Stimulated activated CD4-positive, alpha-beta T cell treated with anti-CD3 and anti-CD28 coated beads, Interleukin-15, amount 100 ng/mL, for 48 hours (primary cell): Measurements from ENCODE around the gene HAPLN3.

Experiments
- DNase-seq, 2 donors: peaks; one replicate each; pipeline ENCODE4 v3.0.0-alpha.2; 2020; ENCODE audit warnings: low read depth in 2 of 2

The HAPLN3 gene

GRCh38 chr15:88864861-88865497, 30.4 kb downstream of the HAPLN3 start:
- DNase-seq = no peak

DNA sequence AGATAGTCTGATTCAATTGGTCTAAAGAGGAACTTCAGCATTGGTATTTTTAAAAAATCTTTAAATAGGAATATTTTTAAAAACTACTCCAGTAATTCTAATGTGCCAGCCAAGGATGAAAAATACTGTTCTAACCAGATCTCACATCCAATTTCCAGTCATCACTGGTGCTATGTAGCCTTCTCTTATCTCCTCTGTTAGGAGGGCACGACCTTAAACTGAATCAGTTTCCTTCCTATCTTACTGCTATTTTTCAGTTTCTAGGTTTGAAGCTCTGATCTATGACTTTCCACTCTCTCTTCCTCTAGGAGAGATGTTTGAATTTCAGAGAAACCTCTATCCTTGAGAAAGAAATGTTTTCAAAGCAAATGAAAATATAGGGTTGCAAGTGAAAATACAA, 31.9 kb downstream of the HAPLN3 start:
- DNase-seq = no peak

DNA sequence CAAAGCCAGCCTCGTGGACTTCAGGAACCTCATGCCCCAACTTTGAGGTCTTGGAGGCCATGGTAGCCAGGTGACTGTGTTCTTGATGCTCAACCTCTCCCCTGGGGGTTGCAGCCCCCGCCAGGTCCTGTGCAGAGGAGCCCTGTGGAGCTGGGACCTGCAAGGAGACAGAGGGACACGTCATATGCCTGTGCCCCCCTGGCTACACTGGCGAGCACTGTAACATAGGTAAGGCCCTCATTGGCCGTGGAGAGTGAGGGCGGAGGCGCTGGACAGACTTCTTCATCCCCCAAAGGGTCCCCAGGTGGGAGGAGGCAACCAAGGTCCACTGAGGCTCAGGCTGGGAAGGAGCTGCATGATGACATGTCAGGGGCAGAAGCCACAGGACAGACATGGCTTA, 35.1 kb downstream of the HAPLN3 start:
- DNase-seq = no peak

- DNase-seq = no peak
Measured at GRCh38 chr15:88859550-88859949, 35.8 kb downstream of the HAPLN3 start.

DNA sequence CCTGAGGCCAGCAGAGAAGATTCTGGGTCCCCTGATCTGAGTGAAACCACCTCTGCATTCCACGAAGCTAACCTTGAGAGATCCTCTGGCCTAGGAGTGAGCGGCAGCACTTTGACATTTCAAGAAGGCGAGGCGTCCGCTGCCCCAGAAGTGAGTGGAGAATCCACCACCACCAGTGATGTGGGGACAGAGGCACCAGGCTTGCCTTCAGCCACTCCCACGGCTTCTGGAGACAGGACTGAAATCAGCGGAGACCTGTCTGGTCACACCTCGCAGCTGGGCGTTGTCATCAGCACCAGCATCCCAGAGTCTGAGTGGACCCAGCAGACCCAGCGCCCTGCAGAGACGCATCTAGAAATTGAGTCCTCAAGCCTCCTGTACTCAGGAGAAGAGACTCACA, 36.4 kb downstream of the HAPLN3 start:
- no peak for DNase-seq

DNA sequence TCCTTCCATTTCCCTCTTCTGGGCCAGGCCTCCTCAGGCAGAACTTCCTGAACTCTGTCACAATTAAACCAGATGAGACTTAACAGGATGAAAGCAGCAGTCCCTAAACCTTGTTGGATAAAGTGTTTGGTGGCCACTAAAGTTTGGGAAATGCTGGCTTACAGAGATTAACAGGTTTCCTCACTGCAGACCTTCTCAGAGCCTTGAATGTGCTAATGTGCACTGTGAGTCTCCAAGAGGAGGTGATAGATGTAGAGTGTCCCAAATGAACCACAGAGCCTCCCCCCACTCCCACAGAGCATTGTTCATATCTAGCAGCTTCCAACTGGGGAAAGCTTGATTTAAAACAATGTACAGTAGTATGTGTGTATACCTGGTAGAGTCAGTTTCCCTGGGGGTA, 42.9 kb downstream of the HAPLN3 start:
- DNase-seq = no peak

DNA sequence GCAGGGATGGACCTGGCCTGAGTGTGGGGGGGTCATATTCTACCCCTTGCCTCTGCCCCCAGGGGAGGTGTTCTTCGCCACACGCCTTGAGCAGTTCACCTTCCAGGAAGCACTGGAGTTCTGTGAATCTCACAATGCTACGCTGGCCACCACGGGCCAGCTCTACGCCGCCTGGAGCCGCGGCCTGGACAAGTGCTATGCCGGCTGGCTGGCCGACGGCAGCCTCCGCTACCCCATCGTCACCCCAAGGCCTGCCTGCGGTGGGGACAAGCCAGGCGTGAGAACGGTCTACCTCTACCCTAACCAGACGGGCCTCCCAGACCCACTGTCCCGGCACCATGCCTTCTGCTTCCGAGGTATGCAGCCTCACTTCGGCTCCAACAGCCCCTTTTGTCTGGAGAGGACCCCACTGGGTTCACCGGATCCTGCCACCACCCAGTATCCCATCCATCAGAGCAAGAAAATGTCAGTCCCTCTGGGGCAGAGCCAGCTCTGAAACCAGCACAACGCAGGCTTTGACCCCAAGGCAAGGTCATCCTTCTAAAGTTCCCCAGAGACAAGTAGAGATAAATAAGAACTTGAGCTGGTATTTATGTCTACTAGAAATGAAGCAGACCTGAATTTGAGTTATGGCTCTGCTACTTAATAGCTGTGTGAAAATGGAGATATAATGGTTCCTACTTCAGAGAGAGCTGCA, 45.8 kb downstream of the HAPLN3 start:
- no peak for DNase-seq

DNA sequence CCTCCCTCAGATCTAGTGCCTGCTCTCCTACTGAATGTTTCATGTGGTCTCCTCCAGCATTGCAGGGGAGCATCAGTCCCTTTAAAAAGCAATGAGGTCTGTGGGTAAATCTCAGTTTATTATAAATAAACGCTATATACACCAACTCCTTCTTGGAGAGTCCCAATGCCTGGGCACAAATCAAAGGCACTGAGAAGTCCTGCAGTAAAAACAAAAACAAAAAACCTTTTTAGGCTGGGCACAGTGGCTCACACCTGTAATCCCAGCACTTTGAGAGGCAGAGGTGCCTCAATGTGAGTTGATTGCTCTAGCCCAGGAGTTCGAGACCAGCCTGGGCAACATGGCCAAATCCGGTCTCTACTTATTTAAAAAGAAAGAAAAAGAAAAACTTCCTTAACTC, 47.1 kb downstream of the HAPLN3 start:
- no peak for DNase-seq

GRCh38 chr15:88847144-88847543, 48.2 kb downstream of the HAPLN3 start:
- no peak for DNase-seq

DNA sequence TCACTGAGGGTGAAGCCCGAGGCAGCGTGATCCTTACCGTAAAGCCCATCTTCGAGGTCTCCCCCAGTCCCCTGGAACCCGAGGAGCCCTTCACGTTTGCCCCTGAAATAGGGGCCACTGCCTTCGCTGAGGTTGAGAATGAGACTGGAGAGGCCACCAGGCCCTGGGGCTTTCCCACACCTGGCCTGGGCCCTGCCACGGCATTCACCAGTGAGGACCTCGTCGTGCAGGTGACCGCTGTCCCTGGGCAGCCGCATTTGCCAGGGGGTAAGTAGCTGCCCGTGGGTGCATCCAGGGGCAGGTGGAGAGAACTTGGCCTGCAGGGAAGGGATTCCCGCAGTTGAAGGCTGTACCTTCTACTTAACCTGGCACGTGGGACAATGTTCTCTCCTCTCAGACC, 49.7 kb downstream of the HAPLN3 start:
- DNase-seq = no peak

GRCh38 chr15:88844749-88845386, 50.5 kb downstream of the HAPLN3 start:
- no peak for DNase-seq

- no peak for DNase-seq
Measured at GRCh38 chr15:88843334-88843733, 52.0 kb downstream of the HAPLN3 start.

GRCh38 chr15:88842156-88842555, 53.2 kb downstream of the HAPLN3 start:
- DNase-seq = no peak

GRCh38 chr15:88841236-88841635, 54.1 kb downstream of the HAPLN3 start:
- DNase-seq = no peak

DNA sequence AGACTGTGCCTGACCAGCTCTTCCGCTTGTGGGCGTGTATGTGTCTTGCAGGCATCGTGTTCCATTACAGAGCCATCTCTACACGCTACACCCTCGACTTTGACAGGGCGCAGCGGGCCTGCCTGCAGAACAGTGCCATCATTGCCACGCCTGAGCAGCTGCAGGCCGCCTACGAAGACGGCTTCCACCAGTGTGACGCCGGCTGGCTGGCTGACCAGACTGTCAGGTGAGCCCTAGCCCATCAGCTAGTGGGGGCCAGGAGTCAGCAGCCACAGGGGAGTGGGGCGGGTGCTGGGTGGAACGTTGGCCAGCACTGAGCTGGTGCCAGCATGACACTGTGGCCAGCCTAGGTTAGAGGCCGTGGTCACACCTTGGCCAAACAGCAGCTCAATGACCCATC, 55.4 kb downstream of the HAPLN3 start:
- DNase-seq = no peak

- no peak for DNase-seq
Measured at GRCh38 chr15:88839146-88839545, 56.2 kb downstream of the HAPLN3 start.

- DNase-seq = no peak
Measured at GRCh38 chr15:88838667-88839066, 56.7 kb downstream of the HAPLN3 start.

GRCh38 chr15:88835646-88836045, 59.7 kb downstream of the HAPLN3 start:
- no peak for DNase-seq

GRCh38 chr15:88835119-88835518, 60.2 kb downstream of the HAPLN3 start:
- DNase-seq = no peak

GRCh38 chr15:88834211-88834812, 61.0 kb downstream of the HAPLN3 start:
- DNase-seq = no peak

GRCh38 chr15:88833731-88834100, 61.6 kb downstream of the HAPLN3 start:
- DNase-seq = no peak

- DNase-seq = no peak
Measured at GRCh38 chr15:88832820-88833730, 62.3 kb downstream of the HAPLN3 start.
